Transverse colon (tissue), 3 donors: Measurements from ENCODE around the gene STK32B.

Source experiments
- CTCF ChIP-seq, 5 experiments: fragments of 200-600 bp in 3 of 5; fragments of 450-650 bp in 2 of 5; sonication (generic) in 3 of 5; IDR thresholded peaks; 1 replicate in 2 of 5; 2 replicates in 3 of 5; pipeline ENCODE4 v1.5.1; 2016 to 2017; ENCODE audit warnings: antibody characterized with exemption in 5 of 5, inconsistent platforms in 3 of 5, mild to moderate bottlenecking in 2 of 5, moderate library complexity in 1 of 5
- POLR2A ChIP-seq: fragments of 450-650 bp; IDR thresholded peaks from one replicate; pipeline ENCODE4 v1.6.1; 2016; ENCODE audit warnings: antibody characterized with exemption, mild to moderate bottlenecking, moderate library complexity

GRCh38 chr4:5048721-5049120 is 2.6 kb upstream of the STK32B start:
- TF ChIP-seq CTCF (IDR thresholded peaks at IDR 0.05), result no peak
- TF ChIP-seq POLR2A, result no peak
